NCI-H510A (cell line): ENCODE results near the gene PSAT1.

Experiments
- DNase-seq: peaks from one replicate; lab custom pipeline; 2025; lab: John Stamatoyannopoulos, UW

Gene PSAT1

DNA sequence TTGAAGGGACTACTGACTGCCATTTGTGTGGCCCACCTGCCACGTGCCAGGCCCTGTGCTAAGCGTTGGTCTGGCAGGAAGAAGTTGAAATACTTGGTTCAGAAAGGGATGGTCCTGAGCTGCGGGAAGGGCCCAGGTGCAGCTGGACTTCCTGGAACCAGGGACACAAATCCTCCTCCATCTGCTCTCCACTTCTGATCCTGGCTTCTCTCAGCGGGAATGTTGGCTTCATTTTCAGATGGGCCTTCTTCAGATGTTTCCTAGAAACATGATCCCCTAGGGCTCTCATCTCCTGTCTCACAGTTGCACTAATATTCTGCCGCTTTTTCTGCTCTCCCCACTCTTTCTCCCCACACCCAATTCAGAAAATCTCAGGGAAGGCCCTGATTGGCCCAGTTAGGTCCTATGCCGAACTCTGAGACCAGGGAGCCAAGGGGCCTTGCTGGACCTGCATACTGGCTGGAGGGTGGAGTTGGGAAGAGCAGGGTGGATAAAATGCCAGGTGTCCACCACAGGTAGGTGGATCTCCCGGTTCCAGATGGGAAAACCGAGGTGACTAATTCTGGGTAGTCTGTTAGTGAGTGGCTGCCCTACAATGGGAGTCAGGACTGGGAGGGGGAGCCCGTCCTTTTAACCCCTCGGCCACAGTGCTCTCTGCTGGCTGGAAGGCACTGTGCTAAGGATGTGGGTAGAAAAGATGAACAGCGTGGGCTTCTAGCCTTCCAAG is 19.4 kb downstream of the PSAT1 start:
- no peak for DNase-seq

- no peak for DNase-seq
Measured at GRCh38 chr9:78319197-78320029, 22.5 kb downstream of the PSAT1 start.

- no peak for DNase-seq
Measured at GRCh38 chr9:78320030-78320693, 23.2 kb downstream of the PSAT1 start.

- DNase-seq = no peak
Measured at GRCh38 chr9:78320875-78321496, 24.1 kb downstream of the PSAT1 start.

DNA sequence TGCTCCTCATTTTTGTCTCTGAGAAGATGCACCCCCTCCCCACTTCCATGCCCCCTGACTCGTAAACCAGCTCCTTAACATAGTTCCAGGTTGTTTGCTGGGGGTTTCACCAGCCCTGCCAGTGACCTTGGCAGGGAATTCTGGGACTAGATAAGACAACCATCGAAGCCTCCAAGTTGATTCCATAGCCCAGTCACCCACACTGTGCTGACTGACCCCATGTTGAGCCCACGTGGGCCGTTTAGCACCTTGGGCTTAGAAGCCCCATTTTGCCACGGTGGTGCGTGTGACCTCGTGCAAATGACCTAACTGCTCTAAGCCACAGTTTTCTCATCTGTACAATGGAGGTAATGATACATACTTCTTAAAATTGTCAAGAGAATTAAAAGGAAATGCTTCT is 24.6 kb downstream of the PSAT1 start:
- DNase-seq = no peak

- no peak for DNase-seq
Measured at GRCh38 chr9:78324068-78324650, 27.2 kb downstream of the PSAT1 start.

DNA sequence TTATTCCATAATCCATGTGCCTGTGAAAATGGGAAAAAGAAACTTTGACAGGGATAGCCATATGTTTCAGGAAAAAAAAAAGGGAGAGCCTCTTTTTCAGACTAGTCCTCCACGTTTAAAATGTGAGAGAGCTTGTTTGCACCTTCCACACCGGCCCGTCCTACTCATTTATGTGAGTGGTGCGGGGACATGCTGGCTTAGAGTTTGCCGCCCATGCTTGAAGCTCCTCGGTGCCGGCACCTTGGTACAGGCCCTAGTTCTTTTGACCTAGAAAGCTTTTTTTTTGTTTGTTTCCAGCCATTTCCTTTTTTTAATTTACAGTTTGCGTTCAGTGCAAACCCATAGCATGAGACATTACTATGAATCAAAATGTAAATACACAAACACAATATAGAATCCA is 27.8 kb downstream of the PSAT1 start:
- no peak for DNase-seq

DNA sequence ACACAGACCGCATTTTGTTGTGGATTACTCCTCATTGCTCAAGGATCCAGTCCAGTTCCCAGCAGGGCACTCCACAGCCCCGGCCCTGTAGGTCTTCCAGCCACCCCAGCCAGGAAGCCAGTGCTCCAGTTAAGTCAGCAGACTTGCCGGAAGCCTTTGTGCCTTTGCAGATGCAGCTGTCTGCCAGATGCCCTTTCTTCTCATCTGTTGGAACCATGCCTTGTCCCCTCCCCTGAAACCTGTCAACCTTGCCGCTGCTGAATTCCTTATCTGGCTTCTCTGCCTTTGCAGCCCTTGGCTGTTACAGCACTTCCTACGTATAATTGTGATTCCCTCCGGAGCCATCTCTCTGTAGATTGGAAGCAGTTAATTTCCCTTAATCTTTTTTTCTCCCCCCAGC is 28.4 kb downstream of the PSAT1 start:
- DNase-seq = no peak

- DNase-seq = no peak
Measured at GRCh38 chr9:78325846-78326360, 29.0 kb downstream of the PSAT1 start.

- no peak for DNase-seq
Measured at GRCh38 chr9:78326564-78326963, 29.6 kb downstream of the PSAT1 start.

- no peak for DNase-seq
Measured at GRCh38 chr9:78332381-78332780, 35.5 kb downstream of the PSAT1 start.

- DNase-seq = no peak
Measured at GRCh38 chr9:78348848-78349247, 51.9 kb downstream of the PSAT1 start.

- DNase-seq = no peak
Measured at GRCh38 chr9:78351816-78352215, 54.9 kb downstream of the PSAT1 start.

GRCh38 chr9:78354324-78354973 is 57.5 kb downstream of the PSAT1 start:
- no peak for DNase-seq

DNA sequence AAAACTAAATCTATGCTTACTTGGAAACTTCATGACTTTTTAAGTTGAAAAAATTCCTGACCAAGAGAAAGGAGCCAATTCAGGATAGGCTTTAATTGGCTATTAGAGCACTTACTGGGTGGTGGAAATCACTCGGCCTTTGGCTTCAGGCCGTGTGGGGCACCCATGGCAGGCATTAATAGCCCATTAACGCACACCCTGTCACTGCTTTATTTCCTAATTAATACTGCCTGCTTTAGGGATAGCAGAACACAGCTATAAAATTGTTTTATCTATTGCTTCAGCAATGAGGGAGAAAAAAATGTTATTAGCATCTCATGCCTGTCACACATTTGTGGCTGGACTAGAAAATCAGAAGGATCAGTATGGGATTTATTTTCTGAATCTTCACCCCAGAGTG is 58.1 kb downstream of the PSAT1 start:
- no peak for DNase-seq

GRCh38 chr9:78356634-78357033 is 59.7 kb downstream of the PSAT1 start:
- DNase-seq = no peak

DNA sequence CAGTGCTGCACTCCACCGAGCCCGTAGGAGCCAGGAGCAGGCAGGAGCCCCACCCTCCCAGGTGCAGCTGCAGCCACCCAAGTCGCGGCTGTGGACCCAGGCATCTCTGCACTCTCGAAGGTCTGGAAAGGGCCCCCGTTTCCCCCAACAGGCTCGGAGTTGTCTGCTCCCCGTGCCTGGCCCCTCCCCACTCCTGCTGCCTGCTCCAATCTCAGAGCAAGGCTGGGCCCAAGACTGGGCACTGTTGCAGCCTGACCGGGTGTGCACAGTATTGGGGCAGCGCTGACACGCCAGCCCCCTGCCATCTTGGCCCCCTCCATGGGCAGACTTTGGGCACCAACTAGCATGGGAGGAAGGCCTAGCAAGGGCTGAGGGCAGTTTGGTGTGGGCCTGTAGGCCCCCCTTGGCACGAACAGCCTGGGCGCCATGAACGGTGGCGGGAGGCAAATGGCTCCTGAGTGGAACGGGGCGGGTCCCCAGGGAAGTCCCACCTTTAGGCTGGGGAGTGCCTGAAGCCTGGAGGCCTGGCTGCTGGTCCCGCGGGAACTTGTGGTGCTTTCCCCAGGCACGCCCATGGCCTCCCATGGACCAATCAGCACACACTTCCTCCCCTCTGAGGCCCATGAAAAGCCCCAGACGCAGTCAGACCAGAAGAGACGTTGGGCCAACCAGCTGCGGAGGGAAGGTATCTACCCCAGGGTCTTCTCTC is 60.4 kb downstream of the PSAT1 start:
- no peak for DNase-seq

DNA sequence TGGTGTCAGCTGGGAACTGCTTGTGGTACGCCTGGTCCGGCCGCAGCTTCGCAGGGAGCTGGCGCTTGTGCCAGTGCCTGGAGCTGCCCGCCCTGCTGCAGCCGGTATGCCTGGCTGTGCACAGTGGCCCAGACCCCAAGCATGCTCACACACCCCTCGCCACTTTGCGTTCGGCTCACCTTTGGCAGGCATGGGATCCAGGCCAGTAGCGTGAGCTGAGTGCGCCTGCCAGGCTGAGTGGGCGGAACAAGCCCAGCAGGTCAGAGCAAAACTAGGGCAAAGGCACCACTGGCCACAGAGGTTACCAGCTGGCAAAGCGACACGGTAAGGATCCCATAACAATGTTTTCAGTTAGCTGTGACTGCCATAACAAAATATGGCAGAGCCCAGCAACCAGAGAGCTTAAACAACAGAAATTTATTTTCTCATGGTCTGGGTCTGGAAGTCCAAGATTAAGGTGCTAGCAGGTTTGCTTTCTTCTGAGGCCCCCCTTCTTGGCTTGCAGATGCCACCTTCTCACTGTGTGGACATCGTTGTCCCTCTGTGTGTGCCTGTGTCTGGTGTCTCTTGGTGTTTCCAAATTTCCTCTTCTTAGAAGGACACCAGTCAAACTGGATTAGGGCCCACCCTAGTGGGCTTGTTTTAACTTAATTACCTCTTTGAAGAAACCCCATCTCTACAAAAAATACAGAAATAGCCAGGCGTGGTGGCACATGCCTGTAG is 61.6 kb downstream of the PSAT1 start:
- DNase-seq = no peak

DNA sequence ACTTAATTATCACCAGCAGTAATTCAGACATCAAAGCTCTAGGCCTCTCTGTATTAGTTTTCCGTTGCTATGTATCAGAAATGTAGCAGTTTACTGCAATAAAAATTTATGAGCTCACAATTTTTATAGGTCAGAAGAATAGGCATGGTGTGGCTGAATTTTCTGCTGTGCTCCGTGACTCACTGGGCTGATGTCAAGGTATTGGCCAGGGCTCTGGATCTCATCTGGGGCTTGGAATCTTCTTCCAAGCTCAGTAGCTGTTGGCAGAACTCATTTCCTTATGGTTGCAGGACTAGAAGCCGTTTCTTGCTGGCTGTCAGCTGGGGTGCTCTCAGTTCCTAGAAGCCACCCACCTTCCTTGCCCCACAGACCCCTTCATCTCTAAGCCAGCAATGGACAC is 66.3 kb downstream of the PSAT1 start:
- DNase-seq = no peak
